ENCODE measurements around the gene VPS13D. TPM values are rescaled to one million over a fixed set of nuclear protein-coding genes. Genes with fewer than 3 reads are reported as not detected.
A peak's percentile ranks its signal among the peaks of the same experiment; 100 is the strongest.

VPS13D gene
- total RNA-seq, 1 experiment from 2014 or later: 31.6 TPM

DNA sequence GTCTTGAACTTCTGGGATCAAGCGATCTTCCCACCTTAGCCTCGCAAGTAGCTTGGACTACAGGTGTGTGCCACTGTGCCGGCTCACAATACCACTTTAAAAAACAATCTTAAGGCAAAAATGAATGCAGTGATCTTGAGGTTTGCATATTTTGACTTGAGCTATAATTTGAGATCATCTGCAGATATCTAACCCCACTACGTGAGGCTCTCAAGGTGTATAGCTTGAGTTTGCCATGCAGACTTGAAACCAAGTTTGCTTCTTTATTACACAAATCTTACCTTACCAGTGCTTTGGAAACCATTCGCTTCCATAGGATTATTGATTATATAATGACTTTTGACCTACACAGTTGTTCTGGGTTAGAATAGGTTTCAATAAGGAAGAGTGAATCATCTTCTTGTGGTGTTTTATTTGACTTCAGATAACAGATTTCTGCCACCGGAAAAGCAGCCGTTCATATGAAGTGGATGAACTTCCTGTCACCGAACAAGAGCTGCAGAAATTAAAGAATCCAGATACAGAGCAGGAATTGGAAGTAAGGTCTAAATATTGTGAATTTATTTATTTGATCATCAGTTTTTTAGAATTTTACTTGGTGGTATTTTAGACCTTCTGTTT is 155.1 kb downstream of the VPS13D start:
- Histone ChIP-seq H3K36me3 (ENCODE audit: control insufficient read depth in 1 of 2, insufficient read depth in 2 of 2, low read length in 2 of 2) (peaks cover 5 to 40% of the 10 kb centered on the region in 2 experiments; a peak in 3 of 4 replicates), H3K4me3 (replicated peaks in 1 of 2; ENCODE audit: low read depth in 1 of 2, low read length in 2 of 2) (no peak overlapping the region), H3K4me2 (ENCODE audit: low read length) (no peak overlapping the region), H3K4me1 (ENCODE audit: control insufficient read depth in 1 of 2, insufficient read depth in 2 of 2, low read length in 2 of 2) (peaks cover 0 to 9% of the 10 kb centered on the region in 2 experiments; a peak in 2 of 4 replicates), H3K79me2 (ENCODE audit: insufficient read depth, low read length) (no peaks in the 10 kb centered on the region), H3K27ac (ENCODE audit: low read depth, low read length) (no peak overlapping the region), H3K27me3 (ENCODE audit: insufficient read depth, low read length) (no peaks in the 10 kb centered on the region), H4K20me1 (ENCODE audit: insufficient read depth) (no peaks in the 10 kb centered on the region), H3K9me3 (ENCODE audit: control insufficient read depth in 1 of 2, insufficient read depth in 1 of 2, low read depth in 1 of 2, low read length in 2 of 2) (peaks cover 6 to 9% of the 10 kb centered on the region in 2 experiments; a peak in 2 of 4 replicates), H3K9me2 (ENCODE audit: insufficient read depth) (no peaks in the 10 kb centered on the region), H3K9ac (ENCODE audit: low read length) (no peak overlapping the region), H2AFZ (ENCODE audit: low read depth, low read length, poor library complexity, severe bottlenecking) (no peak overlapping the region)
- ChIA-PET POLR2A (no interaction called here), CTCF (no interaction called here), RAD21 (ENCODE audit: low non-redundant PET in 1 of 2, low total read pairs in 2 of 2, uncharacterized antibody in 2 of 2, unreplicated experiment in 2 of 2) (no interaction called here)
- no TSS peak for BruUV-seq (replicated peaks)
- TF ChIP-seq, protein P1, sequence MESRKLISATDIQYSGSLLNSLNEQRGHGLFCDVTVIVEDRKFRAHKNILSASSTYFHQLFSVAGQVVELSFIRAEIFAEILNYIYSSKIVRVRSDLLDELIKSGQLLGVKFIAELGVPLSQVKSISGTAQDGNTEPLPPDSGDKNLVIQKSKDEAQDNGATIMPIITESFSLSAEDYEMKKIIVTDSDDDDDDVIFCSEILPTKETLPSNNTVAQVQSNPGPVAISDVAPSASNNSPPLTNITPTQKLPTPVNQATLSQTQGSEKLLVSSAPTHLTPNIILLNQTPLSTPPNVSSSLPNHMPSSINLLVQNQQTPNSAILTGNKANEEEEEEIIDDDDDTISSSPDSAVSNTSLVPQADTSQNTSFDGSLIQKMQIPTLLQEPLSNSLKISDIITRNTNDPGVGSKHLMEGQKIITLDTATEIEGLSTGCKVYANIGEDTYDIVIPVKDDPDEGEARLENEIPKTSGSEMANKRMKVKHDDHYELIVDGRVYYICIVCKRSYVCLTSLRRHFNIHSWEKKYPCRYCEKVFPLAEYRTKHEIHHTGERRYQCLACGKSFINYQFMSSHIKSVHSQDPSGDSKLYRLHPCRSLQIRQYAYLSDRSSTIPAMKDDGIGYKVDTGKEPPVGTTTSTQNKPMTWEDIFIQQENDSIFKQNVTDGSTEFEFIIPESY (IDR thresholded peaks at IDR 0.05; ENCODE audit: extremely low read depth, insufficient replicate concordance, low read length): no peak
- no peak for TF ChIP-seq ZNF274 (IDR thresholded peaks at IDR 0.05; ENCODE audit: low read depth, low read length)
- no peak for TF ChIP-seq SRF (IDR thresholded peaks at IDR 0.05; ENCODE audit: low read depth)
- TF ChIP-seq EGR1 (IDR thresholded peaks at IDR 0.05; ENCODE audit: low read depth): no peak
- no peak for TF ChIP-seq ZFX (IDR thresholded peaks at IDR 0.05)
- no peak for DNase-seq (ENCODE audit: low read depth, low spot score)
- ATAC-seq: no peak
- intact Hi-C loops (cut with micrococcal nuclease): no loop called here

DNA sequence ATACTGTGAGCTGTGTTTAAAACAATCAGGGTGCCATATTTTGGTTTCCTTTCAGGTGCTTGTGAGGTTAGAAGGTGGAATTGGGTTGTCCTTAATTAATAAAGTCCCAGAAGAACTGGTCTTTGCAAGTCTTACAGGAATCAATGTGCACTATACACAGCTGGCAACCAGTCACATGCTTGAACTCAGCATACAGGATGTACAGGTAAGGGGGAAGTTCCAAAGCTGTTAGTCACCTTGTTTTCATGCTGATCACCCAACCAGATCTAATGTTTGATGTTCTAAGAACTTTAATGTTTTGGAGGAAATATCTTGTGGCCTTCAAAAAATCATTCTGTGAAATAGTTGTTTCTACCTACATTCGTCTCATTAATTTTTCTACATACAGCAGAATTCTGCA is 156.3 kb downstream of the VPS13D start:
- intact Hi-C loops (cut with micrococcal nuclease): no loop called here

More for the DNA sequence above, 156.3 kb downstream of the VPS13D start:
- H3K27ac ChIP-seq (ENCODE audit: low read depth, low read length): no peak overlapping the region
- no peaks in the 10 kb centered on the region for H3K9me2 ChIP-seq (ENCODE audit: insufficient read depth)
- H3K27me3 ChIP-seq (ENCODE audit: insufficient read depth, low read length): no peaks in the 10 kb centered on the region
- no TSS peak for BruUV-seq (replicated peaks)
- H4K20me1 ChIP-seq (ENCODE audit: insufficient read depth): no peaks in the 10 kb centered on the region
- DNase-seq (ENCODE audit: low read depth, low spot score): no peak
- ChIA-PET POLR2A (no interaction called here), RAD21 (ENCODE audit: low non-redundant PET in 1 of 2, low total read pairs in 2 of 2, uncharacterized antibody in 2 of 2, unreplicated experiment in 2 of 2) (no interaction called here), CTCF (no interaction called here)
- TF ChIP-seq SP1 (IDR thresholded peaks at IDR 0.05; ENCODE audit: low read depth) (no peak), ZNF274 (IDR thresholded peaks at IDR 0.05; ENCODE audit: low read depth, low read length) (no peak), YY1 (IDR thresholded peaks at IDR 0.05; ENCODE audit: extremely low read depth, insufficient replicate concordance, low read depth, low read length) (no peak), EGR1 (IDR thresholded peaks at IDR 0.05; ENCODE audit: low read depth) (no peak), ELF1 (IDR thresholded peaks at IDR 0.05; ENCODE audit: borderline replicate concordance, low read depth) (no peak)
- peak; percentile 55; the same call in 1 of the 2 replicates for ATAC-seq
- H3K36me3 ChIP-seq (ENCODE audit: control insufficient read depth in 1 of 2, insufficient read depth in 2 of 2, low read length in 2 of 2): peaks cover 5 to 40% of the 10 kb centered on the region in 2 experiments; a peak in 3 of 4 replicates
- no peak overlapping the region for H2AFZ ChIP-seq (ENCODE audit: low read depth, low read length, poor library complexity, severe bottlenecking)
- H3K4me1 ChIP-seq (ENCODE audit: control insufficient read depth in 1 of 2, insufficient read depth in 2 of 2, low read length in 2 of 2): peaks cover 0 to 9% of the 10 kb centered on the region in 2 experiments; a peak in 2 of 4 replicates
- H3K79me2 ChIP-seq (ENCODE audit: insufficient read depth, low read length): no peaks in the 10 kb centered on the region
- no peak overlapping the region for H3K9ac ChIP-seq (ENCODE audit: low read length)
- H3K9me3 ChIP-seq (ENCODE audit: control insufficient read depth in 1 of 2, insufficient read depth in 1 of 2, low read depth in 1 of 2, low read length in 2 of 2): peaks cover 6 to 9% of the 10 kb centered on the region in 2 experiments; a peak in 2 of 4 replicates
- no peak overlapping the region for H3K4me2 ChIP-seq (ENCODE audit: low read length)
- H3K4me3 ChIP-seq (replicated peaks in 1 of 2; ENCODE audit: low read depth in 1 of 2, low read length in 2 of 2): no peak overlapping the region

All from HCT116 (cell line).